HL-60 (cell line): Measurements from ENCODE around the gene NKIRAS2.

Experiments used
- DNase-seq, 2 experiments: peaks; one replicate each; pipeline ENCODE4 v3.0.0-alpha.2; 2010 to 2020; ENCODE audit warnings: low read depth in 1 of 2, low spot score in 1 of 2
- H3K27ac ChIP-seq: fragments of 250-450 bp; sonication (Bioruptor Pico); replicated peaks from 2 replicates; pipeline ENCODE4 v1.5.1; 2020; ENCODE audit warnings: mild to moderate bottlenecking, moderate library complexity
- H3K27me3 ChIP-seq: fragments of 250-450 bp; sonication (Bioruptor Pico); 2 replicates; pipeline ENCODE4 v1.5.1; 2021; ENCODE audit warnings: mild to moderate bottlenecking, moderate library complexity; ENCODE audit not compliant: insufficient read depth, poor library complexity, severe bottlenecking
- H3K4me3 ChIP-seq: replicated peaks from 2 replicates; pipeline ENCODE4 v1.5.1; 2011; ENCODE audit warnings: mild to moderate bottlenecking, control low read depth, low read length; ENCODE audit not compliant: insufficient read depth
- GABPA ChIP-seq: IDR thresholded peaks from 2 replicates; pipeline ENCODE4 v1.6.1; 2012; ENCODE audit warnings: low read depth
- POLR2AphosphoS5 ChIP-seq: IDR thresholded peaks from 2 replicates; pipeline ENCODE4 v1.6.1; 2012; ENCODE audit warnings: low read depth
- SPI1 ChIP-seq: IDR thresholded peaks from 2 replicates; pipeline ENCODE4 v1.6.1; 2012; ENCODE audit warnings: low read depth, mild to moderate bottlenecking, borderline replicate concordance
- TF ChIP-seq, protein P1 (sequence below): IDR thresholded peaks from one replicate; pipeline ENCODE4 v1.5.1; 2011; ENCODE audit warnings: low read length, control low read depth, inconsistent platforms; ENCODE audit not compliant: insufficient read depth
- TF ChIP-seq, protein P2 (sequence below): IDR thresholded peaks from 2 replicates; pipeline ENCODE4 v1.6.1; 2012; ENCODE audit warnings: low read depth; ENCODE audit not compliant: insufficient replicate concordance

The NKIRAS2 gene

DNA sequence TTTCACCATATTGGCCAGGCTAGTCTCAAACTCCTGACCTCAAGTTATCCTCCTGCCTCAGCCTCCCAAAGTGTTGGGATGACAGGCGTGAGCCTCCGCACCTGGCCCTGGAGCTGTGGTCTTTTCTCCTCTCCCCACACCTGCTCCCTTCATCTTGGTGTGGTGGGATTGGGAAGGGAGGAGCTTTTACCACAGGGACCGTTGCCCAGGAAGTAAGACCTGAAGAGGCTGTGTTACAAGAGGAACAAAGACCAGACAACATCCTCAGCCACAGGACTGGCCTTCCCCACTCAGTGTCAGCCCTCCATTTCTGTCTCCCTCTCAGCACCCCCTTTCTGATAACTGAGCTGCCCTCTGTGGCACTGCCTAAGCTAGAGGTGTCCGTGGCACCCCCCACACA is 39.9 kb downstream of the NKIRAS2 start:
- no peak for TF ChIP-seq SPI1
- TF ChIP-seq, protein P1, sequence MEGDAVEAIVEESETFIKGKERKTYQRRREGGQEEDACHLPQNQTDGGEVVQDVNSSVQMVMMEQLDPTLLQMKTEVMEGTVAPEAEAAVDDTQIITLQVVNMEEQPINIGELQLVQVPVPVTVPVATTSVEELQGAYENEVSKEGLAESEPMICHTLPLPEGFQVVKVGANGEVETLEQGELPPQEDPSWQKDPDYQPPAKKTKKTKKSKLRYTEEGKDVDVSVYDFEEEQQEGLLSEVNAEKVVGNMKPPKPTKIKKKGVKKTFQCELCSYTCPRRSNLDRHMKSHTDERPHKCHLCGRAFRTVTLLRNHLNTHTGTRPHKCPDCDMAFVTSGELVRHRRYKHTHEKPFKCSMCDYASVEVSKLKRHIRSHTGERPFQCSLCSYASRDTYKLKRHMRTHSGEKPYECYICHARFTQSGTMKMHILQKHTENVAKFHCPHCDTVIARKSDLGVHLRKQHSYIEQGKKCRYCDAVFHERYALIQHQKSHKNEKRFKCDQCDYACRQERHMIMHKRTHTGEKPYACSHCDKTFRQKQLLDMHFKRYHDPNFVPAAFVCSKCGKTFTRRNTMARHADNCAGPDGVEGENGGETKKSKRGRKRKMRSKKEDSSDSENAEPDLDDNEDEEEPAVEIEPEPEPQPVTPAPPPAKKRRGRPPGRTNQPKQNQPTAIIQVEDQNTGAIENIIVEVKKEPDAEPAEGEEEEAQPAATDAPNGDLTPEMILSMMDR: no peak
- TF ChIP-seq, protein P2, sequence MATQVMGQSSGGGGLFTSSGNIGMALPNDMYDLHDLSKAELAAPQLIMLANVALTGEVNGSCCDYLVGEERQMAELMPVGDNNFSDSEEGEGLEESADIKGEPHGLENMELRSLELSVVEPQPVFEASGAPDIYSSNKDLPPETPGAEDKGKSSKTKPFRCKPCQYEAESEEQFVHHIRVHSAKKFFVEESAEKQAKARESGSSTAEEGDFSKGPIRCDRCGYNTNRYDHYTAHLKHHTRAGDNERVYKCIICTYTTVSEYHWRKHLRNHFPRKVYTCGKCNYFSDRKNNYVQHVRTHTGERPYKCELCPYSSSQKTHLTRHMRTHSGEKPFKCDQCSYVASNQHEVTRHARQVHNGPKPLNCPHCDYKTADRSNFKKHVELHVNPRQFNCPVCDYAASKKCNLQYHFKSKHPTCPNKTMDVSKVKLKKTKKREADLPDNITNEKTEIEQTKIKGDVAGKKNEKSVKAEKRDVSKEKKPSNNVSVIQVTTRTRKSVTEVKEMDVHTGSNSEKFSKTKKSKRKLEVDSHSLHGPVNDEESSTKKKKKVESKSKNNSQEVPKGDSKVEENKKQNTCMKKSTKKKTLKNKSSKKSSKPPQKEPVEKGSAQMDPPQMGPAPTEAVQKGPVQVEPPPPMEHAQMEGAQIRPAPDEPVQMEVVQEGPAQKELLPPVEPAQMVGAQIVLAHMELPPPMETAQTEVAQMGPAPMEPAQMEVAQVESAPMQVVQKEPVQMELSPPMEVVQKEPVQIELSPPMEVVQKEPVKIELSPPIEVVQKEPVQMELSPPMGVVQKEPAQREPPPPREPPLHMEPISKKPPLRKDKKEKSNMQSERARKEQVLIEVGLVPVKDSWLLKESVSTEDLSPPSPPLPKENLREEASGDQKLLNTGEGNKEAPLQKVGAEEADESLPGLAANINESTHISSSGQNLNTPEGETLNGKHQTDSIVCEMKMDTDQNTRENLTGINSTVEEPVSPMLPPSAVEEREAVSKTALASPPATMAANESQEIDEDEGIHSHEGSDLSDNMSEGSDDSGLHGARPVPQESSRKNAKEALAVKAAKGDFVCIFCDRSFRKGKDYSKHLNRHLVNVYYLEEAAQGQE: no peak
- no peak for TF ChIP-seq GABPA
- no peak for TF ChIP-seq POLR2AphosphoS5
- DNase-seq: no peak
- Histone ChIP-seq H3K27ac (no peak overlapping the region), H3K4me3 (no peak overlapping the region), H3K27me3 (no peaks in the 10 kb centered on the region)

DNA sequence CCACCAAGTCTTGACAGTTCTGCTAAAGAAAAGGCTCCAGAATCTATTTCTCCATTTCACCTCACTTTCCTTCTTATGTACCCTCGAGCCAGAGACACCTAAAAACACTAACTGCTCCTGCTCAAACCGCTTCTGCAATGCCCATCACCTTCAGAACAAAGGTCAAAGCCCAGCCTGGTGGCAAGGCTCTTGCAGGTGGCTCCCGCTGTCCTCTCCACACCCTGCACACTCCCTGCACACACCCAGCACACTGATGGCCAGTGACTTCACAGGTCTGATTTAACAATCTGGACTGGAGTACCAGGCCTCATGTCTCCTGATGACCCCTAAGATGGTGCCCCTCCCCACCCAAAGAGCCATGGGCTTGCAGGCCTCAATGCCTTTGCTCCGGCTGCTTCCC is 40.3 kb downstream of the NKIRAS2 start:
- TF ChIP-seq POLR2AphosphoS5: no peak
- TF ChIP-seq, protein P2: no peak
- no peak for TF ChIP-seq GABPA
- TF ChIP-seq, protein P1: no peak
- no peak for TF ChIP-seq SPI1
- no peaks in the 10 kb centered on the region for H3K27me3 ChIP-seq
- H3K27ac ChIP-seq: no peak overlapping the region
- no peak for DNase-seq
- no peak overlapping the region for H3K4me3 ChIP-seq

DNA sequence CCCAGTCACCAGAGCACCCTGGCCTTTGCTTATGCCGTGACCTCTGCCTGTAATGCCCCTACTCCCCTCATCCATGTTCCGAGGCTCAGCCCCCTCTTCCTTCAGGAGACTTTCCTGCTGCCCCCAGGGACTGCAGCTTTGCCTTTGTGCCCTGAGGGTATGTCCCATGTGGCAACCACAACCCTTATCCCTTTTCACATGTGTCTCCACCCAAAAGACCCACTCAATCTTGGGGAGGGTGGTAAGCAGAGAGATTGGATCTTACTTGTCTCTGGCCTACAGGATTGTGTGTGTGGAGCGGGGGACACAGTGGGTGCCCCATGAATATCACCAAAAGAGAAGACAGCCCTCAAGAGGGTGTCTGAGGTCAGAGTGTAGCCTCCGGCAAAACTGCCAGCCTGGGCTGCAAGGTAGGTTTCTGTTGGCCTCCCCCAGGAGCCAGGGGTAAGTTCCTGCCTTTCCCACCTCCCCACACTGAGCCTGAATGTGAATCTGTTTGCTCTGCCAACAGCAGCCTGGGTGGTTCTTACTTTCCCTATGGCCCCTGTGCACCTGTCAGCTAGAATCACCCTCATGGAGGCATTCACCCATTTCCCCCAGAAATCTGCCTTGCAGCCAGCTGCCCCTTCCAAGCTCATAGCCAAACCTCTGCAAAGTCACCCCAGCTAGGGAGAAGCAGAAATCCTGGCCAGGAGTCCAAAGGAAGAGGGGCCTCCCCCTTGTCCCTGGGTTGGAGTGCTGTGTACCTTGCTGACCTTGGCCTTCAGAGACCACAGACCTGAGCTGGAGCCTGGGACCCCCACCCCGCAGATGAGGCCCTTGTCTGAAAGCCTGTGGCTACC is 42.0 kb downstream of the NKIRAS2 start:
- TF ChIP-seq, protein P1: no peak
- TF ChIP-seq POLR2AphosphoS5 (no peak), GABPA (no peak), SPI1 (no peak)
- TF ChIP-seq, protein P2: no peak
- Histone ChIP-seq H3K4me3 (no peak overlapping the region), H3K27ac (no peak overlapping the region), H3K27me3 (no peaks in the 10 kb centered on the region)
- DNase-seq: no peak
